GM11168 (cell line): ENCODE results near the gene MLST8.
"Not testable (repeated sequence)": the region's sequence is repeated elsewhere in the genome, so short reads cannot be mapped to it uniquely, and the experiment has no call there.

Experiments used
- in situ Hi-C: fragments of 300-500 bp; cut with MboI; formaldehyde crosslinking; loops from one replicate; pipeline ENCODE4 v1.12.0; 2022; ENCODE audit warnings: low sequenced_read_pairs; ENCODE audit not compliant: unreplicated experiment

Gene MLST8

GRCh38 chr16:2238838-2239675, 33.8 kb downstream of the MLST8 start:
- in situ Hi-C loops = no loop called here

GRCh38 chr16:2240331-2240730, 35.1 kb downstream of the MLST8 start:
- in situ Hi-C loops = not testable (repeated sequence)

- in situ Hi-C loops = no loop called here
Observed at GRCh38 chr16:2242598-2242997, 37.3 kb downstream of the MLST8 start.

- in situ Hi-C loops = no loop called here
Observed at GRCh38 chr16:2243031-2243528, 37.8 kb downstream of the MLST8 start.

GRCh38 chr16:2243781-2244180, 38.5 kb downstream of the MLST8 start:
- in situ Hi-C loops = no loop called here

- in situ Hi-C loops = no loop called here
Observed at GRCh38 chr16:2244301-2244700, 39.0 kb downstream of the MLST8 start.

- in situ Hi-C loops = no loop called here
Observed at GRCh38 chr16:2244926-2245795, 39.9 kb downstream of the MLST8 start.

GRCh38 chr16:2246301-2246885, 41.1 kb downstream of the MLST8 start:
- in situ Hi-C loops = no loop called here

GRCh38 chr16:2250652-2251295, 45.5 kb downstream of the MLST8 start:
- in situ Hi-C loops = no loop called here

GRCh38 chr16:2251296-2252111, 46.2 kb downstream of the MLST8 start, which contains the start of gene ECI1:
TSS of gene ECI1 (minus strand) at chr16:2251587. CDS start at chr16:2251566, 21 bp downstream.
- in situ Hi-C loops = no loop called here

- in situ Hi-C loops = no loop called here
Observed at GRCh38 chr16:2252806-2253148, 47.5 kb downstream of the MLST8 start.

GRCh38 chr16:2253293-2253692, 48.0 kb downstream of the MLST8 start:
- in situ Hi-C loops = no loop called here

- in situ Hi-C loops = no loop called here
Observed at GRCh38 chr16:2256531-2257140, 51.4 kb downstream of the MLST8 start.

- in situ Hi-C loops = no loop called here
Observed at GRCh38 chr16:2257726-2258125, 52.5 kb downstream of the MLST8 start.

GRCh38 chr16:2258530-2258929, 53.3 kb downstream of the MLST8 start:
- in situ Hi-C loops = not testable (repeated sequence)
